Measurements from ENCODE around the gene PARP8. TPM values are rescaled to one million over a fixed set of nuclear protein-coding genes. Genes with fewer than 3 reads are reported as not detected.

PARP8 gene
- total RNA-seq, 2 experiments from 2014 or later = 181 to 200 TPM

- Mint-ChIP-seq H3K9me3 (no peaks in the 10 kb centered on the region), H3K27me3 (no peaks in the 10 kb centered on the region), H3K4me3 (no peak overlapping the region), H3K27ac (no peak overlapping the region), H3K4me1 (ENCODE audit: low read depth) (no peaks in the 10 kb centered on the region), H3K36me3 (ENCODE audit: low read depth) (peaks cover 4% of the 10 kb centered on the region)
- no peak for DNase-seq
- ATAC-seq (ENCODE audit: poor library complexity) = no peak
- CTCF ChIA-PET = no interaction called here
- Histone ChIP-seq H3K9me3 (ENCODE audit: control insufficient read depth in 1 of 2, insufficient read depth in 1 of 2, low read length in 2 of 2) (no peaks in the 10 kb centered on the region), H3K4me1 (ENCODE audit: insufficient read depth, low read length) (peaks cover 4% of the 10 kb centered on the region), H3K36me3 (ENCODE audit: insufficient read depth, low read length) (peaks cover 2% of the 10 kb centered on the region), H3K4me3 (ENCODE audit: low read length) (no peak overlapping the region), H3K27me3 (ENCODE audit: control insufficient read depth in 1 of 2, insufficient read depth in 2 of 2, low read length in 2 of 2) (no peaks in the 10 kb centered on the region), H3K27ac (ENCODE audit: low read depth in 1 of 2, low read length in 2 of 2) (no peak overlapping the region)
- TF ChIP-seq CTCF (IDR thresholded peaks at IDR 0.05) = no peak
- intact Hi-C loops (cut with DNase I, micrococcal nuclease) = no loop called here
- POLR2A ChIA-PET = no interaction called here
Observed at GRCh38 chr5:50849554-50849953, 183.1 kb downstream of the PARP8 start.

- ATAC-seq (ENCODE audit: poor library complexity) (no peak), DNase-seq (peak in 3 of 14 experiments; percentile 24 to 49 (median 43))
- ChIA-PET POLR2A (interaction anchor here (0.7 kb wide), 1 partner anchor 36 kb away, joined by 4 read pairs; no protein-coding TSS in a partner anchor), CTCF (no interaction called here)
- H3K27ac ChIP-seq (ENCODE audit: low read depth in 1 of 2, low read length in 2 of 2) = no peak overlapping the region
- H3K36me3 Mint-ChIP-seq (ENCODE audit: low read depth) = no peaks in the 10 kb centered on the region
- H3K4me3 ChIP-seq (ENCODE audit: low read length) = no peak overlapping the region
- no peak overlapping the region for H3K4me3 Mint-ChIP-seq
- H3K27ac Mint-ChIP-seq = no peak overlapping the region
- intact Hi-C loops (cut with DNase I, micrococcal nuclease) = no loop called here
- no peaks in the 10 kb centered on the region for H3K9me3 ChIP-seq (ENCODE audit: control insufficient read depth in 1 of 2, insufficient read depth in 1 of 2, low read length in 2 of 2)
- H3K27me3 Mint-ChIP-seq = no peaks in the 10 kb centered on the region
- peaks cover 9% of the 10 kb centered on the region for H3K4me1 Mint-ChIP-seq (ENCODE audit: low read depth)
- H3K9me3 Mint-ChIP-seq = no peaks in the 10 kb centered on the region
- H3K27me3 ChIP-seq (ENCODE audit: control insufficient read depth in 1 of 2, insufficient read depth in 2 of 2, low read length in 2 of 2) = no peaks in the 10 kb centered on the region
- TF ChIP-seq CTCF (IDR thresholded peaks at IDR 0.05) = no peak
- peaks cover 4% of the 10 kb centered on the region for H3K4me1 ChIP-seq (ENCODE audit: insufficient read depth, low read length)
- H3K36me3 ChIP-seq (ENCODE audit: insufficient read depth, low read length) = no peaks in the 10 kb centered on the region
Observed at GRCh38 chr5:50853151-50853550, 186.7 kb downstream of the PARP8 start.

GRCh38 chr5:50854082-50854481 is 187.6 kb downstream of the PARP8 start:
- CTCF ChIA-PET = no interaction called here
- peaks cover 4% of the 10 kb centered on the region for H3K4me1 ChIP-seq (ENCODE audit: insufficient read depth, low read length)
- Mint-ChIP-seq H3K36me3 (ENCODE audit: low read depth) (no peaks in the 10 kb centered on the region), H3K27me3 (peaks cover 3% of the 10 kb centered on the region), H3K4me1 (ENCODE audit: low read depth) (peaks cover 9% of the 10 kb centered on the region), H3K27ac (no peak overlapping the region), H3K4me3 (no peak overlapping the region), H3K9me3 (no peaks in the 10 kb centered on the region)
- ATAC-seq (ENCODE audit: poor library complexity) (no peak), DNase-seq (no peak)
- no peak overlapping the region for H3K27ac ChIP-seq (ENCODE audit: low read depth in 1 of 2, low read length in 2 of 2)
- intact Hi-C loops (cut with DNase I, micrococcal nuclease) = no loop called here
- no peaks in the 10 kb centered on the region for H3K9me3 ChIP-seq (ENCODE audit: control insufficient read depth in 1 of 2, insufficient read depth in 1 of 2, low read length in 2 of 2)
- H3K4me3 ChIP-seq (ENCODE audit: low read length) = no peak overlapping the region
- no peak for TF ChIP-seq CTCF (IDR thresholded peaks at IDR 0.05)
- POLR2A ChIA-PET = no interaction called here
- H3K36me3 ChIP-seq (ENCODE audit: insufficient read depth, low read length) = no peaks in the 10 kb centered on the region
- H3K27me3 ChIP-seq (ENCODE audit: control insufficient read depth in 1 of 2, insufficient read depth in 2 of 2, low read length in 2 of 2) = no peaks in the 10 kb centered on the region

Data from CD4-positive, alpha-beta T cell (primary cell).